K562 (cell line): ENCODE results near the gene AGAP1. TPM values are rescaled to one million over a fixed set of nuclear protein-coding genes. Genes with fewer than 3 reads are reported as not detected.

Experiments
- ATAC-seq: fragments of 200-7000 bp; cut with Tn5 transposase; 3 replicates; pipeline ENCODE4 v1.9.1; 2020; ENCODE audit warnings: moderate library complexity
- BruUV-seq: library from RNA; stranded (reverse); fragments of 400-500 nt; replicated peaks from 2 replicates; lab custom pipeline; 2021; lab: Mats Ljungman, UMichigan
- CTCF ChIA-PET: fragments of 300-600 bp; formaldehyde crosslinking; extraction: SDS; loops from one replicate; lab custom pipeline; 2021; ENCODE audit warnings: low intra/inter-chr PET ratio; lab: Yijun Ruan, JAX
- POLR2A ChIA-PET: fragments of 300-600, 350-650 bp; sonication (Branson Sonifier 250); formaldehyde crosslinking; extraction: SDS; loops from one replicate; lab custom pipeline; 2021; ENCODE audit warnings: antibody characterized with exemption, inconsistent platforms; lab: Yijun Ruan, JAX
- DNase-seq, 4 experiments: peaks; one replicate each; pipeline versions ENCODE4 v3.0.0 to v3.0.0-alpha.2; 2011 to 2018; ENCODE audit warnings: low spot score in 3 of 4, mixed read lengths in 3 of 4; ENCODE audit errors: extremely low read depth in 1 of 4
- FAIRE-seq: peaks from 2 replicates; lab custom pipeline; 2011; peaks lifted over from hg19 to GRCh38; lab: Jason Lieb, UNC
- H2AFZ ChIP-seq: 2 replicates; pipeline ENCODE4 v1.6.0; 2011; ENCODE audit warnings: low read depth, low read length, control low read depth, inconsistent platforms
- H3K27ac ChIP-seq: fragments of 200-600 bp; 3 replicates; pipeline ENCODE4 v1.8.0; 2011; ENCODE audit warnings: low read depth, mild to moderate bottlenecking, control low read depth, inconsistent platforms, low read length, moderate library complexity, mixed read lengths; ENCODE audit errors: extremely low read depth
- H3K27me3 ChIP-seq, 2 experiments: fragments of 300-600 bp in 1 of 2; 2 replicates in 1 of 2; 3 replicates in 1 of 2; pipeline versions ENCODE4 v1.6.0 to v1.8.0; 2011; ENCODE audit warnings: inconsistent platforms in 2 of 2, low read length in 2 of 2, mild to moderate bottlenecking in 1 of 2, mixed read lengths in 1 of 2, moderate library complexity in 1 of 2; ENCODE audit not compliant: control insufficient read depth in 2 of 2, insufficient read depth in 2 of 2
- H3K36me3 ChIP-seq: fragments of 300-600 bp; 3 replicates; pipeline ENCODE4 v1.8.0; 2011; ENCODE audit warnings: mild to moderate bottlenecking, low read length, inconsistent platforms; ENCODE audit not compliant: control insufficient read depth, insufficient read depth
- H3K4me1 ChIP-seq, 2 experiments: fragments of 200-600 bp in 1 of 2; replicated peaks in 1 of 2; 2 replicates in 1 of 2; 3 replicates in 1 of 2; pipeline versions ENCODE4 v1.5.1 to v1.8.0; 2011; ENCODE audit warnings: inconsistent platforms in 2 of 2, low read length in 2 of 2, mild to moderate bottlenecking in 1 of 2, mixed read lengths in 1 of 2, moderate library complexity in 1 of 2; ENCODE audit not compliant: control insufficient read depth in 2 of 2, insufficient read depth in 2 of 2
- H3K4me2 ChIP-seq: 2 replicates; pipeline ENCODE4 v1.6.1; 2011; ENCODE audit warnings: low read length, control low read depth, inconsistent platforms, mixed read lengths; ENCODE audit not compliant: insufficient read depth
- H3K4me3 ChIP-seq: fragments of 200-600 bp; sonication (generic), shearing (Covaris generic); 2 replicates; pipeline ENCODE4 v1.5.1; 2016; ENCODE audit warnings: control low read depth, inconsistent platforms
- H3K79me2 ChIP-seq: fragments of 200-600 bp; 3 replicates; pipeline ENCODE4 v1.8.0; 2011; ENCODE audit warnings: low read length, inconsistent platforms; ENCODE audit not compliant: control insufficient read depth, insufficient read depth
- H3K9ac ChIP-seq, 2 experiments: 2 replicates each; pipeline versions ENCODE4 v1.6.0 to v1.6.1; 2011; ENCODE audit warnings: low read depth in 2 of 2, low read length in 2 of 2, control low read depth in 1 of 2, inconsistent platforms in 1 of 2, mild to moderate bottlenecking in 1 of 2, mixed read lengths in 1 of 2; ENCODE audit not compliant: insufficient read depth in 1 of 2
- H3K9me1 ChIP-seq: one replicate; pipeline ENCODE4 v1.6.0; 2011; ENCODE audit warnings: inconsistent platforms, mild to moderate bottlenecking, low read length, moderate library complexity; ENCODE audit not compliant: control insufficient read depth, insufficient read depth
- H3K9me3 ChIP-seq: replicated peaks from 2 replicates; pipeline ENCODE4 v1.5.1; 2011; ENCODE audit warnings: low read depth, low read length, inconsistent platforms; ENCODE audit not compliant: control insufficient read depth, insufficient read depth
- H4K20me1 ChIP-seq: replicated peaks from 2 replicates; pipeline ENCODE4 v1.6.1; 2011; ENCODE audit warnings: low read length, inconsistent platforms, mixed read lengths; ENCODE audit not compliant: control insufficient read depth, insufficient read depth
- DIDO1 ChIP-seq: fragments of 450-650 bp; IDR thresholded peaks from 2 replicates; pipeline ENCODE4 v1.6.1; 2016; ENCODE audit warnings: low read depth, missing biosample characterization, missing genetic modification characterization
- DNMT1 ChIP-seq: fragments of 450-650 bp; IDR thresholded peaks from 2 replicates; pipeline ENCODE4 v1.6.1; 2016; ENCODE audit warnings: antibody characterized with exemption, mild to moderate bottlenecking
- EHMT2 ChIP-seq: fragments of 450-650 bp; IDR thresholded peaks from 2 replicates; pipeline ENCODE4 v1.6.1; 2018; ENCODE audit warnings: antibody characterized with exemption
- HDAC3 ChIP-seq: fragments of 450-650 bp; IDR thresholded peaks from 2 replicates; pipeline ENCODE4 v1.6.1; 2018; ENCODE audit warnings: borderline replicate concordance, mild to moderate bottlenecking, moderate library complexity; ENCODE audit not compliant: partially characterized antibody
- HLTF ChIP-seq: fragments of 450-650 bp; IDR thresholded peaks from 2 replicates; pipeline ENCODE4 v1.6.1; 2016
- HOXB6 ChIP-seq: fragments of 250-450 bp; sonication (Bioruptor Pico); IDR thresholded peaks from 2 replicates; pipeline ENCODE4 v1.5.1; 2022; ENCODE audit warnings: mild to moderate bottlenecking, borderline replicate concordance
- KAT8 ChIP-seq: fragments of 450-650 bp; IDR thresholded peaks from 2 replicates; pipeline ENCODE4 v1.6.1; 2016; ENCODE audit warnings: low read depth, mild to moderate bottlenecking
- PRMT5 ChIP-seq: sonication (generic); formaldehyde crosslinking; IDR thresholded peaks from 2 replicates; pipeline ENCODE4 v1.5.0; 2020; ENCODE audit warnings: missing genetic modification reagents
- RBFOX2 ChIP-seq: fragments of 200-400 bp; formaldehyde crosslinking; IDR thresholded peaks from 2 replicates; pipeline ENCODE4 v1.6.1; 2017; ENCODE audit warnings: low read depth, mild to moderate bottlenecking, low read length, moderate library complexity
- TEAD1 ChIP-seq, 2 experiments: fragments of 450-650 bp in 1 of 2; sonication (generic) in 1 of 2; formaldehyde crosslinking; IDR thresholded peaks; 2 replicates each; pipeline versions ENCODE4 v1.4.0 to v1.8.0; 2020 to 2022; ENCODE audit warnings: mild to moderate bottlenecking in 2 of 2, missing genetic modification reagents in 1 of 2
- ZNF12 ChIP-seq: sonication (generic); formaldehyde crosslinking; IDR thresholded peaks from 2 replicates; pipeline ENCODE4 v1.4.0; 2020; ENCODE audit warnings: mild to moderate bottlenecking, missing genetic modification reagents
- ZNF668 ChIP-seq: fragments of 250-450 bp; sonication (Bioruptor Pico); IDR thresholded peaks from 2 replicates; pipeline ENCODE4 v1.8.0; 2022; ENCODE audit warnings: mild to moderate bottlenecking, inconsistent platforms
- WGBS: fragments of 100-300 bp; shearing (Covaris generic); methylation state at CpG from one replicate; pipeline ENCODE4 v1.1.6; 2016; ENCODE audit warnings: low coverage, mixed read lengths; ENCODE audit not compliant: insufficient coverage; ENCODE audit errors: missing lambda C conversion rate; 5-methylcytosine and 5-hydroxymethylcytosine counted together
- in situ Hi-C: fragments of 300-500 bp; cut with MboI; formaldehyde crosslinking; loops from 4 replicates; pipeline ENCODE4 v1.15.0; 2018; ENCODE audit warnings: inconsistent platforms, mixed read lengths
- intact Hi-C: fragments of 100-400 bp; cut with micrococcal nuclease; formaldehyde crosslinking; loops from 2 replicates; pipeline ENCODE4 v1.14.2; 2022
- polyA plus RNA-seq, 8 experiments: library from polyadenylated mRNA; depleted of rRNA in 4 of 8; stranded (reverse) in 5 of 8; unstranded in 3 of 8; fragments of >200 nt; fragmentation: Nextera tagmentation in 2 of 8; fragmentation: Illumina TruSeq in 1 of 8; extraction: Ambion mirVana in 2 of 8; extraction: Trizol in 1 of 8; gene quantifications; 2 replicates each; pipeline versions ENCODE4 v1.2.1 to v1.2.3, GENCODE V29; 2011 to 2014; ENCODE audit warnings: inconsistent platforms in 1 of 8, missing spikeins in 1 of 8
- total RNA-seq, 7 experiments: library from RNA; depleted of rRNA in 6 of 7; stranded (reverse); fragments of >200 nt in 6 of 7; fragmentation: Illumina TruSeq in 2 of 7; extraction: Trizol in 2 of 7; gene quantifications; 2 replicates each; pipeline versions ENCODE4 v1.2.1 to v1.2.3, GENCODE V29; 2011 to 2021; ENCODE audit warnings: low replicate concordance in 1 of 7
- TF ChIP-seq, protein P1 (sequence below): sonication (generic); formaldehyde crosslinking; IDR thresholded peaks from 2 replicates; pipeline ENCODE4 v1.8.0; 2022; ENCODE audit warnings: mild to moderate bottlenecking, missing genetic modification reagents
- TF ChIP-seq, protein P2 (sequence below): fragments of 250-450 bp; sonication (Bioruptor Pico); IDR thresholded peaks from 2 replicates; pipeline ENCODE4 v1.8.0; 2021; ENCODE audit warnings: moderate library complexity, mild to moderate bottlenecking, inconsistent platforms
- TF ChIP-seq, protein P3 (sequence below): fragments of 450-650 bp; IDR thresholded peaks from 2 replicates; pipeline ENCODE4 v1.6.1; 2016; ENCODE audit warnings: borderline replicate concordance
- TF ChIP-seq, protein P4 (sequence below): fragments of 450-650 bp; IDR thresholded peaks from 2 replicates; pipeline ENCODE4 v1.6.1; 2014; ENCODE audit warnings: low read depth, mild to moderate bottlenecking, moderate library complexity, borderline replicate concordance

The AGAP1 gene
- total and polyA plus RNA-seq, 9 of the 15 experiments (the other 6 are each of a cell fraction or from before 2014, with no cell fraction given): 1.3 to 24.0 (median 10.6) TPM

DNA sequence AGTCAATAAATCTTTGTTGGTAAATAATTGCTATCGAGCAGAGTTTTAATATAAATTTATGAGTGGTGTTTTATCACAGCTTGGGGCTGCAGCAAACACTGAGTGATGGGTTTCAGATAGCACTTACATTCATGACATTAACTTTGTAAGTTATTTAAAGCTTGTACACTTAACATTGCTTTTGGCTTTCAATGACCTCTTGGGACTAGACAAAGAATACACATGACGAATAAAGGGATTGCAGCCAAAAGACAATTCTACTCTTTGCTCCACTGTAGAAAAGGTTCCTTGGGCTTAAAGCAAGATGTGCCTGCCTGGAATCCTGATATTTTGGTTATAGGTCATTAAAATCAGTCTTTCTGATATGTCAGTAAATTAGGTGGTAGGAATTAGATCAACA, 374.8 kb downstream of the AGAP1 start:
- no peak overlapping the region for H3K4me3 ChIP-seq
- H3K4me1 ChIP-seq: no peaks in the 10 kb centered on the region
- no peaks in the 10 kb centered on the region for H4K20me1 ChIP-seq
- no peaks in the 10 kb centered on the region for H3K36me3 ChIP-seq
- H3K9me1 ChIP-seq: no peaks in the 10 kb centered on the region
- ATAC-seq (no peak), DNase-seq (no peak), FAIRE-seq (no peak)
- no TSS peak for BruUV-seq
- WGBS: 86% methylated on average over 2 of the region's 2 CpGs
- ChIA-PET CTCF (no interaction called here), POLR2A (no interaction called here)
- H3K4me2 ChIP-seq: no peak overlapping the region
- intact Hi-C loops (no loop called here), in situ Hi-C loops (no loop called here)
- H3K27ac ChIP-seq: no peak overlapping the region
- TF ChIP-seq HLTF (no peak), ZNF12 (CRISPR knock-in tag) (no peak), DNMT1 (no peak), TEAD1 (CRISPR knock-in tag; IDR thresholded peaks at IDR 0.05) (no peak), DIDO1 (tag) (no peak), HOXB6 (no peak), EHMT2 (no peak), HDAC3 (no peak), PRMT5 (no peak), ZNF668 (CRISPR knock-in tag) (no peak), KAT8 (no peak), RBFOX2 (no peak)
- TF ChIP-seq, protein P1, sequence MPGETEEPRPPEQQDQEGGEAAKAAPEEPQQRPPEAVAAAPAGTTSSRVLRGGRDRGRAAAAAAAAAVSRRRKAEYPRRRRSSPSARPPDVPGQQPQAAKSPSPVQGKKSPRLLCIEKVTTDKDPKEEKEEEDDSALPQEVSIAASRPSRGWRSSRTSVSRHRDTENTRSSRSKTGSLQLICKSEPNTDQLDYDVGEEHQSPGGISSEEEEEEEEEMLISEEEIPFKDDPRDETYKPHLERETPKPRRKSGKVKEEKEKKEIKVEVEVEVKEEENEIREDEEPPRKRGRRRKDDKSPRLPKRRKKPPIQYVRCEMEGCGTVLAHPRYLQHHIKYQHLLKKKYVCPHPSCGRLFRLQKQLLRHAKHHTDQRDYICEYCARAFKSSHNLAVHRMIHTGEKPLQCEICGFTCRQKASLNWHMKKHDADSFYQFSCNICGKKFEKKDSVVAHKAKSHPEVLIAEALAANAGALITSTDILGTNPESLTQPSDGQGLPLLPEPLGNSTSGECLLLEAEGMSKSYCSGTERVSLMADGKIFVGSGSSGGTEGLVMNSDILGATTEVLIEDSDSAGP (CRISPR knock-in tag): no peak
- TF ChIP-seq, protein P2, sequence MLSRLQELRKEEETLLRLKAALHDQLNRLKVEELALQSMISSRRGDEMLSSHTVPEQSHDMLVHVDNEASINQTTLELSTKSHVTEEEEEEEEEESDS (CRISPR knock-in tag): no peak
- TF ChIP-seq, protein P3, sequence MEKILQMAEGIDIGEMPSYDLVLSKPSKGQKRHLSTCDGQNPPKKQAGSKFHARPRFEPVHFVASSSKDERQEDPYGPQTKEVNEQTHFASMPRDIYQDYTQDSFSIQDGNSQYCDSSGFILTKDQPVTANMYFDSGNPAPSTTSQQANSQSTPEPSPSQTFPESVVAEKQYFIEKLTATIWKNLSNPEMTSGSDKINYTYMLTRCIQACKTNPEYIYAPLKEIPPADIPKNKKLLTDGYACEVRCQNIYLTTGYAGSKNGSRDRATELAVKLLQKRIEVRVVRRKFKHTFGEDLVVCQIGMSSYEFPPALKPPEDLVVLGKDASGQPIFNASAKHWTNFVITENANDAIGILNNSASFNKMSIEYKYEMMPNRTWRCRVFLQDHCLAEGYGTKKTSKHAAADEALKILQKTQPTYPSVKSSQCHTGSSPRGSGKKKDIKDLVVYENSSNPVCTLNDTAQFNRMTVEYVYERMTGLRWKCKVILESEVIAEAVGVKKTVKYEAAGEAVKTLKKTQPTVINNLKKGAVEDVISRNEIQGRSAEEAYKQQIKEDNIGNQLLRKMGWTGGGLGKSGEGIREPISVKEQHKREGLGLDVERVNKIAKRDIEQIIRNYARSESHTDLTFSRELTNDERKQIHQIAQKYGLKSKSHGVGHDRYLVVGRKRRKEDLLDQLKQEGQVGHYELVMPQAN: no peak
- TF ChIP-seq, protein P4, sequence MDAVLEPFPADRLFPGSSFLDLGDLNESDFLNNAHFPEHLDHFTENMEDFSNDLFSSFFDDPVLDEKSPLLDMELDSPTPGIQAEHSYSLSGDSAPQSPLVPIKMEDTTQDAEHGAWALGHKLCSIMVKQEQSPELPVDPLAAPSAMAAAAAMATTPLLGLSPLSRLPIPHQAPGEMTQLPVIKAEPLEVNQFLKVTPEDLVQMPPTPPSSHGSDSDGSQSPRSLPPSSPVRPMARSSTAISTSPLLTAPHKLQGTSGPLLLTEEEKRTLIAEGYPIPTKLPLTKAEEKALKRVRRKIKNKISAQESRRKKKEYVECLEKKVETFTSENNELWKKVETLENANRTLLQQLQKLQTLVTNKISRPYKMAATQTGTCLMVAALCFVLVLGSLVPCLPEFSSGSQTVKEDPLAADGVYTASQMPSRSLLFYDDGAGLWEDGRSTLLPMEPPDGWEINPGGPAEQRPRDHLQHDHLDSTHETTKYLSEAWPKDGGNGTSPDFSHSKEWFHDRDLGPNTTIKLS: no peak
- no peak overlapping the region for H3K9ac ChIP-seq
- no peaks in the 10 kb centered on the region for H3K27me3 ChIP-seq
- H3K9me3 ChIP-seq: no peaks in the 10 kb centered on the region
- no peaks in the 10 kb centered on the region for H3K79me2 ChIP-seq
- H2AFZ ChIP-seq: no peak overlapping the region
